ENCODE results near the gene BEST2.

DNA sequence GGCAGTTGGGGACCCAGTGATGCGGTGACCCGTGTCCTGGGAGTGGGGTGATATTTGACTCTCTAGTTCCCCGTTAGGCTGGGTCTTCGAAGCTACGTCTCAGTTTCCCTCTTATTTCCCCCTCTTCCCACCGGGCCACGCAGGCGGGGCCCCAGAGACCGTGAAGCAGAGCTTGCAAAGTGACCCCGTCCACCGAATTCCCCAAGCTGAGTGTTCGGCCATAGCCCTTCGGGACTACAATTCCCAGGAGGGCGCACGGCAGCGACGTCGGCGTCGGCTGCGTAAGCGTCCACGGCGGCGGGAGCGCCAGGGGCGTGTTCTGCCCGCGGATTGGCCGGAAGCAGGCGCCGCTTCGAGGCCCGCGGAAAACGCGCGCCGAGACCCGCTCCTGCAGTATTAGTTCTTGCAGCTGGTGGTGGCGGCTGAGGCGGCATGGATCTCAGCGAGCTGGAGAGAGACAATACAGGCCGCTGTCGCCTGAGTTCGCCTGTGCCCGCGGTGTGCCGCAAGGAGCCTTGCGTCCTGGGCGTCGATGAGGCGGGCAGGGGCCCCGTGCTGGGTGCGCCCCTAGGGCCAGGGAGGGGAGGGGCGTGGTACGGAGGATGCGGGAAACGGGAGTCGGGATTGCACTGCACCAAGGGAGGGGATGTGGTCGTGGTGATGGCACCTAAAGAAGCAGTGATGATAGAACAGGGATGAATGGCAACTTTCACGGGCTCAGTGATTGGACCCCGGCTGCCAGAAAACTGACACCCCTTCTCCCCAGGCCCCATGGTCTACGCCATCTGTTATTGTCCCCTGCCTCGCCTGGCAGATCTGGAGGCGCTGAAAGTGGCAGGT, 54.9 kb downstream of the BEST2 start, which contains the start of gene RNASEH2A:
- TF ChIP-seq CTCF (IDR thresholded peaks at IDR 0.05) (peak in 3 of 12 donors; percentile 11 to 18 (median 14)), POLR2A (IDR thresholded peaks at IDR 0.05) (peak in 1 of 2 donors; percentile 48)

All from heart left ventricle (tissue), 13 donors.